NB4 (cell line): ENCODE data around the gene PRKG1.

Experiments used
- CTCF ChIP-seq: IDR thresholded peaks from one replicate; pipeline ENCODE4 v1.5.1; 2012; ENCODE audit warnings: low read depth, low read length
- MYC ChIP-seq: IDR thresholded peaks from 2 replicates; pipeline ENCODE4 v1.6.1; 2011; ENCODE audit warnings: low read depth, low read length
- TF ChIP-seq, protein P1 (sequence below): IDR thresholded peaks from 2 replicates; pipeline ENCODE4 v1.6.1; 2011; ENCODE audit warnings: low read depth, low read length

GRCh38 chr10:51052163-51052562 is 22.1 kb upstream of the PRKG1 start:
- no peak for TF ChIP-seq MYC
- no peak for TF ChIP-seq CTCF
- TF ChIP-seq, protein P1, sequence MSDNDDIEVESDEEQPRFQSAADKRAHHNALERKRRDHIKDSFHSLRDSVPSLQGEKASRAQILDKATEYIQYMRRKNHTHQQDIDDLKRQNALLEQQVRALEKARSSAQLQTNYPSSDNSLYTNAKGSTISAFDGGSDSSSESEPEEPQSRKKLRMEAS: no peak
